HFFc6 (cell line): ENCODE results near the gene TTC12. TPM values are rescaled to one million over a fixed set of nuclear protein-coding genes. Genes with fewer than 3 reads are reported as not detected.
"Not testable (repeated sequence)": the region's sequence is repeated elsewhere in the genome, so short reads cannot be mapped to it uniquely, and the experiment has no call there.

Experiments used
- DNase-seq: peaks from one replicate; pipeline ENCODE4 v3.0.0-alpha.2; 2018
- H3K27ac Mint-ChIP-seq: 2 replicates; pipeline ENCODE4 v1.8.0; 2020; ENCODE audit warnings: mild to moderate bottlenecking, mixed read lengths
- H3K27me3 Mint-ChIP-seq: 2 replicates; pipeline ENCODE4 v1.8.0; 2021; ENCODE audit warnings: mild to moderate bottlenecking, moderate library complexity, mixed read lengths; ENCODE audit not compliant: insufficient read depth
- H3K36me3 Mint-ChIP-seq: 2 replicates; pipeline ENCODE4 v1.8.0; 2021; ENCODE audit warnings: low read depth, mixed read lengths
- H3K4me1 Mint-ChIP-seq: 2 replicates; pipeline ENCODE4 v1.8.0; 2020; ENCODE audit warnings: low read depth, mixed read lengths
- H3K4me3 Mint-ChIP-seq: 2 replicates; pipeline ENCODE4 v1.8.0; 2020; ENCODE audit warnings: mild to moderate bottlenecking, moderate library complexity, mixed read lengths
- H3K9me3 Mint-ChIP-seq: 2 replicates; pipeline ENCODE4 v1.8.0; 2020; ENCODE audit warnings: mild to moderate bottlenecking, mixed read lengths
- total RNA-seq, 6 experiments: library from RNA; stranded (reverse); fragmentation: NEBNext Ultra II Directional; extraction: Animal tissue kit (Norgen Biotek cat#: 25700); gene quantifications; 2 replicates in 1 of 6; 3 replicates in 5 of 6; pipeline ENCODE4 v1.2.3, GENCODE V29; 2021
- TF ChIP-seq, protein P1 (sequence below): fragments of 200-600 bp; sonication (generic); IDR thresholded peaks from 2 replicates; pipeline ENCODE4 v1.5.0; 2021; ENCODE audit warnings: antibody characterized with exemption, mild to moderate bottlenecking

TTC12 gene
- total RNA-seq, 6 experiments from 2014 or later = 7.4 to 11.4 (median 9.5) TPM

DNA sequence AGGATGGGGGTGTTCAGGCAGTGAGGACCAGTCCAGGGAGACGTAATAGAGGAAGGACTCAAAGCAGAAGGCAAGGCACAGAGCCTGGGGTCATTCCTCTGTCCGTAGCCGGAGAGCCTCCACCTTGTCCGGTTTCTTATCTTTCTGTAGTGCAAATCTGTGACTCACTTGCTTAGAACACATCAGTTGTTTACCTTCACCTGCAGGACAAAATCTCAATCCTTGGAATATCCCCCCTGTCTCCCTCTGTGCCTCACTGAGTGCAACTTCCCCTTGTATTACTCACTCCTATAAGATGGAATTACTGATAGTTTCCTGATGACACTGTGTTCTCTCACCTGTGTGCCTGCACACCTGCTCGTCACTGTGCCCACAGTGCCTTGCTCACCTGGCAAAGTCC is 20.4 kb upstream of the TTC12 start:
- Mint-ChIP-seq H3K4me1 (no peaks in the 10 kb centered on the region), H3K27me3 (peaks cover 7% of the 10 kb centered on the region), H3K9me3 (no peaks in the 10 kb centered on the region), H3K4me3 (no peak overlapping the region), H3K36me3 (no peaks in the 10 kb centered on the region), H3K27ac (no peak overlapping the region)
- no peak for DNase-seq
- TF ChIP-seq, protein P1, sequence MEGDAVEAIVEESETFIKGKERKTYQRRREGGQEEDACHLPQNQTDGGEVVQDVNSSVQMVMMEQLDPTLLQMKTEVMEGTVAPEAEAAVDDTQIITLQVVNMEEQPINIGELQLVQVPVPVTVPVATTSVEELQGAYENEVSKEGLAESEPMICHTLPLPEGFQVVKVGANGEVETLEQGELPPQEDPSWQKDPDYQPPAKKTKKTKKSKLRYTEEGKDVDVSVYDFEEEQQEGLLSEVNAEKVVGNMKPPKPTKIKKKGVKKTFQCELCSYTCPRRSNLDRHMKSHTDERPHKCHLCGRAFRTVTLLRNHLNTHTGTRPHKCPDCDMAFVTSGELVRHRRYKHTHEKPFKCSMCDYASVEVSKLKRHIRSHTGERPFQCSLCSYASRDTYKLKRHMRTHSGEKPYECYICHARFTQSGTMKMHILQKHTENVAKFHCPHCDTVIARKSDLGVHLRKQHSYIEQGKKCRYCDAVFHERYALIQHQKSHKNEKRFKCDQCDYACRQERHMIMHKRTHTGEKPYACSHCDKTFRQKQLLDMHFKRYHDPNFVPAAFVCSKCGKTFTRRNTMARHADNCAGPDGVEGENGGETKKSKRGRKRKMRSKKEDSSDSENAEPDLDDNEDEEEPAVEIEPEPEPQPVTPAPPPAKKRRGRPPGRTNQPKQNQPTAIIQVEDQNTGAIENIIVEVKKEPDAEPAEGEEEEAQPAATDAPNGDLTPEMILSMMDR = no peak

DNA sequence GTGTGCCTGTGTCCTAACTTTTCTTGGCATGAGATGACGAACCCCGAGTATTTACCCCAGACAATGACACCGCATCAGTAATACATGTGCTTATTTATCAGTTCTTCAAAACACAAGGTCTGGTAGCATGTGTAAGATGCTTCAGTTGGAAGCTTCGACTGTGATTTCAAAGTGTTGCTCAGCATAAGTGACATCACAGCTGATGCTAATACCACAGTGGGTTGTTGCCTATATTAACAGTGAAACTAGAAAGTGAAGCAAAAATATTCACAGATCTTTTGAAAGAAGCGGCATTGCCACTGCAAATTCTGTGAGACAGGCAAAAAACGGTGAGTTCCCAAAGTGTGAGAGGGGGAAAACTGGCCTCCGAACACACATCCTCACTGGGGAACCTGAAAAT is 18.4 kb upstream of the TTC12 start:
- H3K9me3 Mint-ChIP-seq = no peaks in the 10 kb centered on the region
- no peaks in the 10 kb centered on the region for H3K4me1 Mint-ChIP-seq
- TF ChIP-seq, protein P1 = no peak
- no peak for DNase-seq
- H3K27ac Mint-ChIP-seq = no peak overlapping the region
- no peak overlapping the region for H3K4me3 Mint-ChIP-seq
- no peaks in the 10 kb centered on the region for H3K36me3 Mint-ChIP-seq
- peaks cover 7% of the 10 kb centered on the region for H3K27me3 Mint-ChIP-seq

DNA sequence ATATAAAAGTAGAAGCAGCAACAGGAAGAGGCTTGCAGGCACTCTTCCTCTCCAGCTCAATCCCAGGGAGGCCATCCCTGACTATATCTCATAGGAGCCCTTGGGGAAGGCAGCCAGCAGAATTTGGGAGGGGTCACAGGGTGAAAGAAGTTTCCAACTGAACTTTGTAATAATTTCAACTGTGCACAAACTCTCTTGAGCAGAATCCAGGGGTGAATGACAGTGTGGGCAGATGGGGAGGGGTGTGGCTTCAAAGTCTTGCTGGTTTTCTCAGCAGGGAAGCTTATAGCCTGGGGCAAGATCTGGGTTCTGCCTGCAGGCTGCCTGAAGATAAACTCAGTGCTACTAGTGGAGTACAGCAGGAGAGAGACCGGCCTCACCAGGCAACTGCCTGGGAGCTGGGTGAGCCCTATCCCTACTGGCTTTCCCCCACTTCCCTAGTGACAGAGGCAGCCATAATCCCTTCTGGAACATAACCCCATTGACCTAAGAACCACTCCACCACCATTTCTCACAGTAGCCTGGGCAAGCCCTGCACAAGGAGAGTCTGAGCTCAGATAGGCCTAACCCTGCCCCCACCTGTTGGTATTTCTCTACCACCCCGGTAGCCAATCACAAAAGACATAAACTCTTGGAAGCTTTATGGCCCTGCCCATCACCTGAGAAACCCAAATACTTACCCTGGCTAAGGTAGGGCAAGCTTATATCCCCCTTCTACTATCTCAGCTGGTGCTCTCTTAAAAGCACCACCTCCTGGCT is 17.8 kb upstream of the TTC12 start:
- DNase-seq = no peak
- Mint-ChIP-seq H3K4me3 (no peak overlapping the region), H3K36me3 (no peaks in the 10 kb centered on the region), H3K27ac (no peak overlapping the region), H3K27me3 (peaks cover 7% of the 10 kb centered on the region), H3K9me3 (no peaks in the 10 kb centered on the region), H3K4me1 (no peaks in the 10 kb centered on the region)
- TF ChIP-seq, protein P1 = no peak

DNA sequence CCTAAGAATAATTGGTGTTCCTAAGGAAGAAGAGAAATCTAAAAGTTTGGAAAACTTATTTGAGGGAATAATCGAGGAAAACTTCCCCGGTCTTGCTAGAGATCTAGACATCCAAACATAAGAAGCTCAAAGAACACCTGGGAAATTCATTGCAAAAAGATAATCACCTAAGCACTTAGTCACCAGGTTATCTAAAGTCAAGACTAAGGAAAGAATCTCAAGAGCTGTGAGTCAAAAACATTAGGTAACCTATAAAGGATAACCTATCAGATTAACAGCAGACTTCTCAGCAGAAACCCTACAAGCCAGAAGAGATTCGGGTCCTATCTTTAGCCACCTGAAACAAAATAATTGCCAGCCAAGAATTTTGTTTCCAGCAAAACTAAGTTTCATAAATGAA is 15.9 kb upstream of the TTC12 start:
- H3K36me3 Mint-ChIP-seq, H3K27ac Mint-ChIP-seq, DNase-seq, H3K9me3 Mint-ChIP-seq, H3K4me1 Mint-ChIP-seq, H3K4me3 Mint-ChIP-seq: not testable (repeated sequence)
- peaks cover 10% of the 10 kb centered on the region for H3K27me3 Mint-ChIP-seq

DNA sequence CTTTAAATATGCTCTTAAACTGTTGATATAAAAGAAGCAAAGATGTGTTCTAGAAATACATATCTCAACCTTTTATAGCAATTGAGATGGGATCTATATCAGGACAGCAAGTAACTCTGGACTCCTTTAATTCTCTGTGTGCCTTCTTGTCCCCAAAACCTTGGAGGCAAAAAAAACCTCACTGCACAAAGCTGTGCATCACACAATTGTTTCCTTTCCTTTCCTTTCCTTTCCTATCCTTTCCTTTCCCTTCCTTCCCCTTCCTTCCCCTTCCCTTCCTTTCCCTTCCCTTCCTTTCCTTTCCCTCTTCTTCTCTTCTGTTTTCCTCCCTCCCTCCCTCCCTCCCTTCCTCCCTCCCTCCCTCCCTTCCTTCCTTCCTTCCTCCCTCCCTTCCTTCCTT is 9.5 kb upstream of the TTC12 start:
- Mint-ChIP-seq H3K4me3 (no peak overlapping the region), H3K27me3 (peaks cover 6% of the 10 kb centered on the region; the same call in 1 of the 2 replicates), H3K4me1 (peaks cover 7% of the 10 kb centered on the region), H3K9me3 (no peaks in the 10 kb centered on the region), H3K27ac (no peak overlapping the region), H3K36me3 (no peaks in the 10 kb centered on the region)
- TF ChIP-seq, protein P1 = no peak
- no peak for DNase-seq

DNA sequence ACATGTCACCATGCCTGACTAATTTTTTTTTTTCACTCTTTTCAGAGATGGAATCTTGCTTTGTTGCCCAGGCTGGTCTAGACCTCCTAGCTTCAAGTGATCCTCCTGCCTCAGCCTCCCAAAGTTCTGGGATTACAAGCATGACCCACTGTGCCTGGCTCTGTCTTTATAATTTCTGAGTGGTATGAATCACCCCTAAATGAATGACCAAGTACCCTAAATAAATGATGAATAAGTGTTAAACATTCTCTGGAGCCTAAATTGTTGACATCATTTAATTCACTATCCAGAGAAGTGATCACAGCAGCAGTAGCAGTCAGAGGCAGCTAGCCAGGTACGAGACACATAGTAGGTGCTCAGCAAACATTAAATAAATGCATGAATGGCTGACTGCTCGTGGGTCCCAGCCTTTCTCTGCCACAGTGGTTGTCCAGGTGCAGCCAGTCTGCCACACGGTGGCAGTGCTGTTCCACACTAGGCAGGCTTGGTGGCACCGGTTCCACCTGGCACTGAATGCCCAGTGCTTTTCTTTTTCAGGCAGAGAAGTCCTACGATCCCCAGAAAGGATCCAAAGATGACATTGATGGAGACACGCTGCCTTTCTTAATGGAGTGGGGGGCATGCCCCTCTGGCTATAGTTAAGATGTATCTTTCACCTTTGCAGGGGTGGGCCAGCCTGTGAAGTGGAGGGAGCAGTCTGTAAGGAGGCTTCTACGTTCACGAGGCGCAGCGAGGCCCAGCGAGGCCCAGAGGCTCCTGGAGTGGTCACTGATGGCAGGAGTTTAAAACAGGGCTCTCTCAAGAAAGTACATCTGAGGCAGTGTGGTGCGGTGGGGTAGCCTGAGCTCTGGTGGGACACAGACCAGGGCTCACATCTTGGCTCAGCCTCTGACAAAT is 8.7 kb upstream of the TTC12 start:
- TF ChIP-seq, protein P1 = peak; percentile 95
- Mint-ChIP-seq H3K9me3 (no peaks in the 10 kb centered on the region), H3K27me3 (peaks cover 6% of the 10 kb centered on the region; the same call in 1 of the 2 replicates), H3K4me3 (no peak overlapping the region), H3K27ac (no peak overlapping the region), H3K4me1 (peaks cover 7% of the 10 kb centered on the region), H3K36me3 (no peaks in the 10 kb centered on the region)
- peak; percentile 59 for DNase-seq
